Osteoblast (primary cell): ENCODE measurements around the gene MESP2. TPM values are rescaled to one million over a fixed set of nuclear protein-coding genes. Genes with fewer than 3 reads are reported as not detected.

Source experiments
- DNase-seq: peaks from one replicate; pipeline ENCODE4 v3.0.0; 2011; ENCODE audit warnings: low spot score, mixed read lengths; ENCODE audit not compliant: insufficient read length; ENCODE audit errors: missing footprints
- H2AFZ ChIP-seq: 2 replicates; pipeline ENCODE4 v1.6.0; 2011; ENCODE audit warnings: mild to moderate bottlenecking, low read length
- H3K27ac ChIP-seq: 2 replicates; pipeline ENCODE4 v1.5.1; 2011; ENCODE audit warnings: mild to moderate bottlenecking, low read depth, low read length, moderate library complexity
- H3K27me3 ChIP-seq: 2 replicates; pipeline ENCODE4 v1.6.0; 2012; ENCODE audit warnings: mild to moderate bottlenecking, control low read depth, inconsistent platforms, low read length, moderate library complexity; ENCODE audit not compliant: insufficient read depth
- H3K36me3 ChIP-seq: 2 replicates; pipeline ENCODE4 v1.5.1; 2011; ENCODE audit warnings: mild to moderate bottlenecking, low read length, control low read depth, moderate library complexity; ENCODE audit not compliant: insufficient read depth
- H3K4me1 ChIP-seq: 2 replicates; pipeline ENCODE4 v1.5.1; 2011; ENCODE audit warnings: mild to moderate bottlenecking, low read length, control low read depth, moderate library complexity; ENCODE audit not compliant: insufficient read depth
- H3K4me2 ChIP-seq: 2 replicates; pipeline ENCODE4 v1.6.0; 2011; ENCODE audit warnings: mild to moderate bottlenecking, low read length; ENCODE audit not compliant: insufficient read depth
- H3K4me3 ChIP-seq: fragments of 200-600 bp; sonication (generic); 3 replicates; pipeline ENCODE4 v1.5.1; 2012; ENCODE audit warnings: mild to moderate bottlenecking, low read length, inconsistent platforms; ENCODE audit not compliant: insufficient read depth
- H3K79me2 ChIP-seq: 2 replicates; pipeline ENCODE4 v1.6.0; 2012; ENCODE audit warnings: mild to moderate bottlenecking, low read length, control low read depth, inconsistent platforms; ENCODE audit not compliant: insufficient read depth
- H3K9me3 ChIP-seq: 2 replicates; pipeline ENCODE4 v1.5.1; 2011; ENCODE audit warnings: low read depth, low read length, control low read depth
- H4K20me1 ChIP-seq: 2 replicates; pipeline ENCODE4 v1.6.0; 2012; ENCODE audit warnings: mild to moderate bottlenecking, low read length, control low read depth; ENCODE audit not compliant: insufficient read depth
- total RNA-seq: library from RNA; depleted of rRNA; stranded (reverse); fragments of >200 nt; gene quantifications from 2 replicates; pipeline ENCODE4 v1.2.3, GENCODE V29; 2012
- TF ChIP-seq, protein P1 (sequence below): IDR thresholded peaks from 2 replicates; pipeline ENCODE4 v1.5.1; 2011; ENCODE audit warnings: mild to moderate bottlenecking, low read depth, low read length, moderate library complexity; ENCODE audit errors: extremely low read depth

The MESP2 gene
- total RNA-seq, 1 donor = 0.72 TPM

- Histone ChIP-seq H3K4me1 (no peaks in the 10 kb centered on the region), H3K27me3 (no peaks in the 10 kb centered on the region), H3K79me2 (no peaks in the 10 kb centered on the region), H3K9me3 (no peaks in the 10 kb centered on the region), H3K4me3 (no peak overlapping the region), H3K36me3 (no peaks in the 10 kb centered on the region), H4K20me1 (no peaks in the 10 kb centered on the region), H3K27ac (no peak overlapping the region), H2AFZ (no peak overlapping the region), H3K4me2 (no peak overlapping the region)
- DNase-seq = no peak
- TF ChIP-seq, protein P1, sequence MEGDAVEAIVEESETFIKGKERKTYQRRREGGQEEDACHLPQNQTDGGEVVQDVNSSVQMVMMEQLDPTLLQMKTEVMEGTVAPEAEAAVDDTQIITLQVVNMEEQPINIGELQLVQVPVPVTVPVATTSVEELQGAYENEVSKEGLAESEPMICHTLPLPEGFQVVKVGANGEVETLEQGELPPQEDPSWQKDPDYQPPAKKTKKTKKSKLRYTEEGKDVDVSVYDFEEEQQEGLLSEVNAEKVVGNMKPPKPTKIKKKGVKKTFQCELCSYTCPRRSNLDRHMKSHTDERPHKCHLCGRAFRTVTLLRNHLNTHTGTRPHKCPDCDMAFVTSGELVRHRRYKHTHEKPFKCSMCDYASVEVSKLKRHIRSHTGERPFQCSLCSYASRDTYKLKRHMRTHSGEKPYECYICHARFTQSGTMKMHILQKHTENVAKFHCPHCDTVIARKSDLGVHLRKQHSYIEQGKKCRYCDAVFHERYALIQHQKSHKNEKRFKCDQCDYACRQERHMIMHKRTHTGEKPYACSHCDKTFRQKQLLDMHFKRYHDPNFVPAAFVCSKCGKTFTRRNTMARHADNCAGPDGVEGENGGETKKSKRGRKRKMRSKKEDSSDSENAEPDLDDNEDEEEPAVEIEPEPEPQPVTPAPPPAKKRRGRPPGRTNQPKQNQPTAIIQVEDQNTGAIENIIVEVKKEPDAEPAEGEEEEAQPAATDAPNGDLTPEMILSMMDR = no peak
Measured at GRCh38 chr15:89761929-89762328, 14.2 kb upstream of the MESP2 start.

DNA sequence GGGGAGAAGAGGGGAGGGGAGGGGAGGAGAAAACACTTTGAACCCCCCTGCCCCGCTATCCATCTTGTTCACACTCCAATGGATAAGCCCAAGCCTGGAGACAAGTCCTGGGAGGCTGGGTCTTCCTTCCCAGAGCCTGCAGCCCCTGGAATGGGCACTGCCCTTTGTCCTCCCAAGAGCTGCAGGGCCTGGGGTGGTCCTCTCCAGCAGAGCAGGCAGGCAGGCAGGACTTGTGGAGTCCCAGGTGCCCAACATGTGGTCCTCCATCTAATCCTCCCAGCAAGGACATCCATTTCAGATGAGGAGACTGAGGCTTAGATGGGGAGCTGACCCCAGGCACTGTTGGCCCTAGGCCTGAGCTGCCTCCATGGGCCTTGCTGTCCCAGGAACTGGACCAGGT lies 10.4 kb upstream of the MESP2 start:
- H3K4me2 ChIP-seq = no peak overlapping the region
- H3K27ac ChIP-seq = no peak overlapping the region
- no peak overlapping the region for H2AFZ ChIP-seq
- H3K4me1 ChIP-seq = peaks cover 11% of the 10 kb centered on the region
- H3K4me3 ChIP-seq = no peak overlapping the region
- peak; percentile 4 for DNase-seq
- no peaks in the 10 kb centered on the region for H3K27me3 ChIP-seq
- H3K36me3 ChIP-seq = no peaks in the 10 kb centered on the region
- TF ChIP-seq, protein P1 = no peak
- no peaks in the 10 kb centered on the region for H3K79me2 ChIP-seq
- no peaks in the 10 kb centered on the region for H4K20me1 ChIP-seq
- H3K9me3 ChIP-seq = no peaks in the 10 kb centered on the region

DNA sequence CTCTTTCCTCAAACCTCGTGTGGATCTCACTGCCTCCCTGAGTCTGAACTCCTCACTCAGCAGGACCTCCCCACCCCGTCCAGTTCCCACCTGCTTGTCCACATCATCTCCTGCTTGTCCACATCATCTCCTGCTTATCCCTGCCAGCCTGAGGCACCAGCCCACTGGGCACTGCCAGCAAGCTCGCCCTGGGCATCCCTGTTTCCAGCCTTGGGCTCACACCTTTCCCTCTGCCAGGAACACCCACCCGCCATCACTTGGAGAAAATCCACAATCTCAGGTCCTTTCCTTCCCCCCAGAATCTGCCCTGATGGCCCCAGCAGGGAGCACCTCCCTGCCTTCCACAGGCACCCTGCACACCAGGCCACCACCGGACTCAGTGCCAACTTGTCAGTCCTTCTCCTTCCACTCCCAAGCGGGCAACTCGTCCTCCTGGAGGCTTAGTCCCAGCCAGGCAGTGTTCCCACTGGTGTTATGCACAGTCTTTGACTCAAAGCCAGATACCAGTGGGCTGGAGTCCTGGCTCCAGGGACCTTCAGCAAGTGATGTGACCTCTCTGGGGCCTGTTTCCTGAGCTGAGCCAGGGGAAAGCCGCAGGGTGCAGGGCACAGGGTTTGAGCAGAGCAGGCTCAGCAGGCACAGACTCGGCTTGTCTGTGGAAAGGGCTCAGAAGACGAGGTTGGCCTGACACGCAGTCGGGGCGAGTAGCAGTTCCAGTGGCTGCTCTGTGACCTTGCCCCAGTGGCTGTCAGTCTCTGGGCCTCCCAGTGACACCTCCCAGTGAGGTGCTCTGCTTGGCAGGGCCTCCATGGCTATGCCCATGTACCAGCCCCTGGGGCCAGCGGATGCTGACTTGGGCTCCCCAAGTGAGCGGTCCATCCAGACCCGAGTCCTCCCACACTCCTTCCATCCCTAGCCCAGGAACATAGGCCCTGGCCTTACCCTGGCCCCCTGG lies 9.5 kb upstream of the MESP2 start:
- Histone ChIP-seq H3K9me3 (no peaks in the 10 kb centered on the region), H3K4me3 (no peak overlapping the region), H2AFZ (no peak overlapping the region), H3K36me3 (no peaks in the 10 kb centered on the region), H4K20me1 (no peaks in the 10 kb centered on the region), H3K27ac (no peak overlapping the region), H3K4me1 (peaks cover 13% of the 10 kb centered on the region), H3K4me2 (no peak overlapping the region), H3K27me3 (no peaks in the 10 kb centered on the region), H3K79me2 (no peaks in the 10 kb centered on the region)
- peak; percentile 53 for DNase-seq
- TF ChIP-seq, protein P1 = no peak

DNA sequence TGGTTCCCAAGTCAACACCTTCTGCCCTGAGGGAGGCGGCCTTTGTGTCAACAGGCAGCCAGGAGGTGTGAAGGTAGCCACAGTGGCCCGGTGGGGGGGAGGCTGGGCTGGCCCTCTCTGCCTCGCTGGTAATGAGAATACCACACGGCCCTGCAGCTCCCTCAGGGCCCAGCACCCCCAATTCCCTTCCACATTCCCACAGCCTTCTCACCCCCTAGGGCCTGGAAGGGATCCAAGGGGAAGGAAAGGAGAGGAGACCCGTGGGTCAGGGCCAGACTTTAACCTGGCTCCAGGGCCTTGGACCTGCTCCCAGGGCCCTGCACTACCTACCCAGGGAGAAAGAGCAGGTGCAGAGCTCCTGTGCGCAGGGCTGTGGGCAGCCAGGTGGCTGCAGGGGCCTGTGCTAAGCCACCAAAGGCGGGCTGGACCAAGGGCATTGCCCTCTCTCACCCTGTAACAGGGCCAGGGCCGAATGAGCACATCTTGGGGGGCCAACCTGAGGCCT lies 8.7 kb upstream of the MESP2 start:
- no peaks in the 10 kb centered on the region for H3K9me3 ChIP-seq
- no peak overlapping the region for H3K4me2 ChIP-seq
- no peaks in the 10 kb centered on the region for H3K36me3 ChIP-seq
- no peaks in the 10 kb centered on the region for H3K27me3 ChIP-seq
- TF ChIP-seq, protein P1 = no peak
- H3K79me2 ChIP-seq = no peaks in the 10 kb centered on the region
- no peak overlapping the region for H3K27ac ChIP-seq
- H3K4me3 ChIP-seq = no peak overlapping the region
- H4K20me1 ChIP-seq = no peaks in the 10 kb centered on the region
- H3K4me1 ChIP-seq = peaks cover 13% of the 10 kb centered on the region
- H2AFZ ChIP-seq = no peak overlapping the region
- peak; percentile 65 for DNase-seq
